H1 (cell line): Measurements from ENCODE around the gene PRC1. TPM values are rescaled to one million over a fixed set of nuclear protein-coding genes. Genes with fewer than 3 reads are reported as not detected.

Experiments used
- BACH1 ChIP-seq: IDR thresholded peaks from 2 replicates; pipeline ENCODE4 v1.6.1; 2012; ENCODE audit warnings: low read length, improper control_type of control experiment
- BRCA1 ChIP-seq: IDR thresholded peaks from 2 replicates; pipeline ENCODE4 v1.6.1; 2012; ENCODE audit warnings: low read depth, low read length, improper control_type of control experiment
- CBX8 ChIP-seq: fragments of 300-800, 300-1000 bp; sonication (generic); IDR thresholded peaks from 2 replicates; pipeline ENCODE4 v1.7.1; 2016; ENCODE audit warnings: low read depth, low read length, borderline replicate concordance
- CEBPB ChIP-seq: IDR thresholded peaks from 2 replicates; pipeline ENCODE4 v1.6.1; 2012; ENCODE audit warnings: low read depth, low read length
- CREB1 ChIP-seq: IDR thresholded peaks from 2 replicates; pipeline ENCODE4 v1.6.1; 2012; ENCODE audit warnings: inconsistent platforms
- HDAC6 ChIP-seq: IDR thresholded peaks from one replicate; pipeline ENCODE4 v1.7.1; 2012; ENCODE audit warnings: low read depth, mild to moderate bottlenecking, inconsistent platforms, low read length, moderate library complexity
- polyA plus RNA-seq, 7 experiments: library from polyadenylated mRNA; depleted of rRNA in 3 of 7; stranded (reverse) in 5 of 7; unstranded in 2 of 7; fragments of >200 nt in 5 of 7; fragments of 200-250 nt in 2 of 7; gene quantifications; 1 replicate in 5 of 7; 2 replicates in 1 of 7; 4 replicates in 1 of 7; pipeline versions ENCODE4 v1.2.1 to v1.2.3, GENCODE V29; 2011 to 2013; ENCODE audit warnings: missing spikeins in 2 of 7, mixed read lengths in 2 of 7
- total RNA-seq: library from RNA; stranded (reverse); fragmentation: NEBNext Ultra II Directional; extraction: Animal tissue kit (Norgen Biotek cat#: 25700); gene quantifications from 2 replicates; pipeline ENCODE4 v1.2.1, GENCODE V29; 2021
- TF ChIP-seq, protein P1 (sequence below): fragments of 300-600 bp; sonication (generic); IDR thresholded peaks from 2 replicates; pipeline ENCODE4 v1.7.1; 2012; ENCODE audit warnings: low read length, moderate library complexity, mild to moderate bottlenecking, inconsistent platforms; ENCODE audit not compliant: insufficient replicate concordance
- TF ChIP-seq, protein P2 (sequence below): IDR thresholded peaks from 2 replicates; pipeline ENCODE4 v1.6.1; 2012; ENCODE audit warnings: inconsistent platforms
- TF ChIP-seq, protein P3 (sequence below): IDR thresholded peaks from 2 replicates; pipeline ENCODE4 v1.6.1; 2012; ENCODE audit warnings: inconsistent platforms

Gene PRC1
- total and polyA plus RNA-seq, 2 of the 8 experiments (the other 6 are each of a cell fraction or from before 2014, with no cell fraction given), result 90.7 to 181 TPM

DNA sequence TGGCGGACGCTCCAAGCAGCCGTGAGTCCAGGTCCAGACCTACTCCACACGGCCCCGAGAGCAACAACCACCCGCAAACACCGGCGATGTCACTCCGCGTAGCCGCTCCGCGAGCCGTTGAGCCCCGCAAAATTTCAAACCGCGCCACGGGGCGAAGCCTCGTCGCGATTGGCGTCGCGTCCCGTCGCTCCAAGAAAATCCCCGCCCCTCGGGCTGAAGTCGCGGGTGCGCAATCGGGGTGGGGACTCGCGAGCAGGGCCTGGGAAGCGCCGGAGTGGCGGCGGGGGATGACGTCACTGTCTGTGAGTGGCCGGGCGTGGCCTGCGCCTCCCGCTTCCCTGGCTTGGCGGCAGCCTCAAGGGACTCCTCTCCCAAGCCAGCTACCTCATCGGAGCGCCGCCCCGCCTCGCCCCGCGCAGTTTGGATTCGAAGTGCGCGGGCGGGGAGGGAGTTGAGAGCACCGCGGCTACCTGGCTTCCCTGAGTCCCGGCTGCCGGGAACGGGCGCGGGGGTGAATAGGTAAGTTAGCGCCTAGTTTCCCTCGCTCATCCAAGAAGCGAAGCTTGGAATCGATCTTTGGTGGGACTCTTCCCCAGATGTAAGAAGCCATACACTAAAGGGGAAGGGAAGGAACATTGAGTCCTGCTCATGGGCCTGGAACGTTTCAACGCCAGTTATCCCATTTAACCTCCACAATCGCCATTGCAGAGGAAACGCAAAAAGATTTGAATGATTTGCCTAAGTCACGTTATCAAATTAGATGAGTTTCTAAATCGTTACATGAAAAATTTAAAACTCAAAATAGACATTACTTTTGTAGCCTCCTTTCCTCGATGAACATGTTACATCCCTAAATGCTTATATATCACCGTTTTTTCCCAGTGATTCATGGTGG lies at the start of gene PRC1 (continued):
- TF ChIP-seq, protein P1, sequence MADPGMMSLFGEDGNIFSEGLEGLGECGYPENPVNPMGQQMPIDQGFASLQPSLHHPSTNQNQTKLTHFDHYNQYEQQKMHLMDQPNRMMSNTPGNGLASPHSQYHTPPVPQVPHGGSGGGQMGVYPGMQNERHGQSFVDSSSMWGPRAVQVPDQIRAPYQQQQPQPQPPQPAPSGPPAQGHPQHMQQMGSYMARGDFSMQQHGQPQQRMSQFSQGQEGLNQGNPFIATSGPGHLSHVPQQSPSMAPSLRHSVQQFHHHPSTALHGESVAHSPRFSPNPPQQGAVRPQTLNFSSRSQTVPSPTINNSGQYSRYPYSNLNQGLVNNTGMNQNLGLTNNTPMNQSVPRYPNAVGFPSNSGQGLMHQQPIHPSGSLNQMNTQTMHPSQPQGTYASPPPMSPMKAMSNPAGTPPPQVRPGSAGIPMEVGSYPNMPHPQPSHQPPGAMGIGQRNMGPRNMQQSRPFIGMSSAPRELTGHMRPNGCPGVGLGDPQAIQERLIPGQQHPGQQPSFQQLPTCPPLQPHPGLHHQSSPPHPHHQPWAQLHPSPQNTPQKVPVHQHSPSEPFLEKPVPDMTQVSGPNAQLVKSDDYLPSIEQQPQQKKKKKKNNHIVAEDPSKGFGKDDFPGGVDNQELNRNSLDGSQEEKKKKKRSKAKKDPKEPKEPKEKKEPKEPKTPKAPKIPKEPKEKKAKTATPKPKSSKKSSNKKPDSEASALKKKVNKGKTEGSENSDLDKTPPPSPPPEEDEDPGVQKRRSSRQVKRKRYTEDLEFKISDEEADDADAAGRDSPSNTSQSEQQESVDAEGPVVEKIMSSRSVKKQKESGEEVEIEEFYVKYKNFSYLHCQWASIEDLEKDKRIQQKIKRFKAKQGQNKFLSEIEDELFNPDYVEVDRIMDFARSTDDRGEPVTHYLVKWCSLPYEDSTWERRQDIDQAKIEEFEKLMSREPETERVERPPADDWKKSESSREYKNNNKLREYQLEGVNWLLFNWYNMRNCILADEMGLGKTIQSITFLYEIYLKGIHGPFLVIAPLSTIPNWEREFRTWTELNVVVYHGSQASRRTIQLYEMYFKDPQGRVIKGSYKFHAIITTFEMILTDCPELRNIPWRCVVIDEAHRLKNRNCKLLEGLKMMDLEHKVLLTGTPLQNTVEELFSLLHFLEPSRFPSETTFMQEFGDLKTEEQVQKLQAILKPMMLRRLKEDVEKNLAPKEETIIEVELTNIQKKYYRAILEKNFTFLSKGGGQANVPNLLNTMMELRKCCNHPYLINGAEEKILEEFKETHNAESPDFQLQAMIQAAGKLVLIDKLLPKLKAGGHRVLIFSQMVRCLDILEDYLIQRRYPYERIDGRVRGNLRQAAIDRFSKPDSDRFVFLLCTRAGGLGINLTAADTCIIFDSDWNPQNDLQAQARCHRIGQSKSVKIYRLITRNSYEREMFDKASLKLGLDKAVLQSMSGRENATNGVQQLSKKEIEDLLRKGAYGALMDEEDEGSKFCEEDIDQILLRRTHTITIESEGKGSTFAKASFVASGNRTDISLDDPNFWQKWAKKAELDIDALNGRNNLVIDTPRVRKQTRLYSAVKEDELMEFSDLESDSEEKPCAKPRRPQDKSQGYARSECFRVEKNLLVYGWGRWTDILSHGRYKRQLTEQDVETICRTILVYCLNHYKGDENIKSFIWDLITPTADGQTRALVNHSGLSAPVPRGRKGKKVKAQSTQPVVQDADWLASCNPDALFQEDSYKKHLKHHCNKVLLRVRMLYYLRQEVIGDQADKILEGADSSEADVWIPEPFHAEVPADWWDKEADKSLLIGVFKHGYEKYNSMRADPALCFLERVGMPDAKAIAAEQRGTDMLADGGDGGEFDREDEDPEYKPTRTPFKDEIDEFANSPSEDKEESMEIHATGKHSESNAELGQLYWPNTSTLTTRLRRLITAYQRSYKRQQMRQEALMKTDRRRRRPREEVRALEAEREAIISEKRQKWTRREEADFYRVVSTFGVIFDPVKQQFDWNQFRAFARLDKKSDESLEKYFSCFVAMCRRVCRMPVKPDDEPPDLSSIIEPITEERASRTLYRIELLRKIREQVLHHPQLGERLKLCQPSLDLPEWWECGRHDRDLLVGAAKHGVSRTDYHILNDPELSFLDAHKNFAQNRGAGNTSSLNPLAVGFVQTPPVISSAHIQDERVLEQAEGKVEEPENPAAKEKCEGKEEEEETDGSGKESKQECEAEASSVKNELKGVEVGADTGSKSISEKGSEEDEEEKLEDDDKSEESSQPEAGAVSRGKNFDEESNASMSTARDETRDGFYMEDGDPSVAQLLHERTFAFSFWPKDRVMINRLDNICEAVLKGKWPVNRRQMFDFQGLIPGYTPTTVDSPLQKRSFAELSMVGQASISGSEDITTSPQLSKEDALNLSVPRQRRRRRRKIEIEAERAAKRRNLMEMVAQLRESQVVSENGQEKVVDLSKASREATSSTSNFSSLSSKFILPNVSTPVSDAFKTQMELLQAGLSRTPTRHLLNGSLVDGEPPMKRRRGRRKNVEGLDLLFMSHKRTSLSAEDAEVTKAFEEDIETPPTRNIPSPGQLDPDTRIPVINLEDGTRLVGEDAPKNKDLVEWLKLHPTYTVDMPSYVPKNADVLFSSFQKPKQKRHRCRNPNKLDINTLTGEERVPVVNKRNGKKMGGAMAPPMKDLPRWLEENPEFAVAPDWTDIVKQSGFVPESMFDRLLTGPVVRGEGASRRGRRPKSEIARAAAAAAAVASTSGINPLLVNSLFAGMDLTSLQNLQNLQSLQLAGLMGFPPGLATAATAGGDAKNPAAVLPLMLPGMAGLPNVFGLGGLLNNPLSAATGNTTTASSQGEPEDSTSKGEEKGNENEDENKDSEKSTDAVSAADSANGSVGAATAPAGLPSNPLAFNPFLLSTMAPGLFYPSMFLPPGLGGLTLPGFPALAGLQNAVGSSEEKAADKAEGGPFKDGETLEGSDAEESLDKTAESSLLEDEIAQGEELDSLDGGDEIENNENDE, result no peak
- TF ChIP-seq, protein P2, sequence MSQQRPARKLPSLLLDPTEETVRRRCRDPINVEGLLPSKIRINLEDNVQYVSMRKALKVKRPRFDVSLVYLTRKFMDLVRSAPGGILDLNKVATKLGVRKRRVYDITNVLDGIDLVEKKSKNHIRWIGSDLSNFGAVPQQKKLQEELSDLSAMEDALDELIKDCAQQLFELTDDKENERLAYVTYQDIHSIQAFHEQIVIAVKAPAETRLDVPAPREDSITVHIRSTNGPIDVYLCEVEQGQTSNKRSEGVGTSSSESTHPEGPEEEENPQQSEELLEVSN, result no peak
- no peak for TF ChIP-seq CEBPB
- TF ChIP-seq, protein P3, sequence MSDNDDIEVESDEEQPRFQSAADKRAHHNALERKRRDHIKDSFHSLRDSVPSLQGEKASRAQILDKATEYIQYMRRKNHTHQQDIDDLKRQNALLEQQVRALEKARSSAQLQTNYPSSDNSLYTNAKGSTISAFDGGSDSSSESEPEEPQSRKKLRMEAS, result peak; percentile 66
- no peak for TF ChIP-seq HDAC6
- peak; percentile 97 for TF ChIP-seq CREB1
- TF ChIP-seq BACH1, result peak; percentile 81
- TF ChIP-seq BRCA1, result peak; percentile 59; the same call in 1 of the 2 replicates
- TF ChIP-seq CBX8, result no peak
